22Rv1 (cell line): ENCODE measurements around the gene PIGBOS1.

Experiments
- ZFX ChIP-seq: fragments of 450-650 bp; IDR thresholded peaks from 2 replicates; pipeline ENCODE4 v1.6.1; 2017; ENCODE audit warnings: antibody characterized with exemption, borderline replicate concordance
- TF ChIP-seq, protein P1 (sequence below): fragments of 450-650 bp; IDR thresholded peaks from 2 replicates; pipeline ENCODE4 v1.5.1; 2017; ENCODE audit warnings: mild to moderate bottlenecking

DNA sequence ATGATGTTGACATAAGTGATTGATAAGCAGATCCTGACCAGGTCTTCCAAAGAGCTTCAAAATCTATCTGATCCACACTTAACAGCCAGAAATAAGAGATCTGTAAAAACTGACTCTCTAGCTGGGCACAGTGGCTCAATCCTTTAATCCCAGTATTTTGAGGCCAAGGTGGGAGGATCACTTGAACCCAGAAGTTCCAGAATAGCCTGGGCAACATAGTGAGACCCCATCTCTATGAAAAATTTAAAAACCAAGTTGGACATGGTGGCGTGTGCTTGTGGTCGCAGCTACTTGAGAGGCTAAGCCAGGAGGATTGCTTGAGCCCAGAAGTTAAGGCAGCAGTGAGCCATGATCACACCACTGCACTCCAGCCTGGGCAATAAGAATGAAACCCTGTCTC, 43.7 kb upstream of the PIGBOS1 start:
- TF ChIP-seq, protein P1, sequence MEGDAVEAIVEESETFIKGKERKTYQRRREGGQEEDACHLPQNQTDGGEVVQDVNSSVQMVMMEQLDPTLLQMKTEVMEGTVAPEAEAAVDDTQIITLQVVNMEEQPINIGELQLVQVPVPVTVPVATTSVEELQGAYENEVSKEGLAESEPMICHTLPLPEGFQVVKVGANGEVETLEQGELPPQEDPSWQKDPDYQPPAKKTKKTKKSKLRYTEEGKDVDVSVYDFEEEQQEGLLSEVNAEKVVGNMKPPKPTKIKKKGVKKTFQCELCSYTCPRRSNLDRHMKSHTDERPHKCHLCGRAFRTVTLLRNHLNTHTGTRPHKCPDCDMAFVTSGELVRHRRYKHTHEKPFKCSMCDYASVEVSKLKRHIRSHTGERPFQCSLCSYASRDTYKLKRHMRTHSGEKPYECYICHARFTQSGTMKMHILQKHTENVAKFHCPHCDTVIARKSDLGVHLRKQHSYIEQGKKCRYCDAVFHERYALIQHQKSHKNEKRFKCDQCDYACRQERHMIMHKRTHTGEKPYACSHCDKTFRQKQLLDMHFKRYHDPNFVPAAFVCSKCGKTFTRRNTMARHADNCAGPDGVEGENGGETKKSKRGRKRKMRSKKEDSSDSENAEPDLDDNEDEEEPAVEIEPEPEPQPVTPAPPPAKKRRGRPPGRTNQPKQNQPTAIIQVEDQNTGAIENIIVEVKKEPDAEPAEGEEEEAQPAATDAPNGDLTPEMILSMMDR = no peak
- TF ChIP-seq ZFX = no peak
